Tibial nerve (tissue), 4 donors: ENCODE measurements around the gene TRNP1.

Experiments used
- EP300 ChIP-seq, 2 donors: sonication (generic); formaldehyde crosslinking; IDR thresholded peaks; one replicate each; pipeline ENCODE4 v1.6.1; 2017; ENCODE audit warnings: antibody characterized with exemption in 2 of 2, mild to moderate bottlenecking in 1 of 2
- TF ChIP-seq, protein P1 (sequence below), 5 experiments: fragments of 200-600 bp in 3 of 5; fragments of 450-650 bp in 2 of 5; sonication (generic) in 3 of 5; IDR thresholded peaks; one replicate each; pipeline ENCODE4 v1.5.1; 2016 to 2019; ENCODE audit warnings: antibody characterized with exemption in 5 of 5, mild to moderate bottlenecking in 3 of 5, moderate library complexity in 2 of 5

- TF ChIP-seq, protein P1, sequence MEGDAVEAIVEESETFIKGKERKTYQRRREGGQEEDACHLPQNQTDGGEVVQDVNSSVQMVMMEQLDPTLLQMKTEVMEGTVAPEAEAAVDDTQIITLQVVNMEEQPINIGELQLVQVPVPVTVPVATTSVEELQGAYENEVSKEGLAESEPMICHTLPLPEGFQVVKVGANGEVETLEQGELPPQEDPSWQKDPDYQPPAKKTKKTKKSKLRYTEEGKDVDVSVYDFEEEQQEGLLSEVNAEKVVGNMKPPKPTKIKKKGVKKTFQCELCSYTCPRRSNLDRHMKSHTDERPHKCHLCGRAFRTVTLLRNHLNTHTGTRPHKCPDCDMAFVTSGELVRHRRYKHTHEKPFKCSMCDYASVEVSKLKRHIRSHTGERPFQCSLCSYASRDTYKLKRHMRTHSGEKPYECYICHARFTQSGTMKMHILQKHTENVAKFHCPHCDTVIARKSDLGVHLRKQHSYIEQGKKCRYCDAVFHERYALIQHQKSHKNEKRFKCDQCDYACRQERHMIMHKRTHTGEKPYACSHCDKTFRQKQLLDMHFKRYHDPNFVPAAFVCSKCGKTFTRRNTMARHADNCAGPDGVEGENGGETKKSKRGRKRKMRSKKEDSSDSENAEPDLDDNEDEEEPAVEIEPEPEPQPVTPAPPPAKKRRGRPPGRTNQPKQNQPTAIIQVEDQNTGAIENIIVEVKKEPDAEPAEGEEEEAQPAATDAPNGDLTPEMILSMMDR (IDR thresholded peaks at IDR 0.05): no peak
- no peak for TF ChIP-seq EP300 (IDR thresholded peaks at IDR 0.05)
These were observed 13.2 kb downstream of the TRNP1 start for GRCh38 chr1:27006683-27007082.
